C1 segment of cervical spinal cord (tissue), 14 donors: ENCODE measurements around the gene IL6R.

ENCODE experiments used
- DNase-seq, 14 donors: peaks; one replicate each; lab custom pipeline; 2025; lab: John Stamatoyannopoulos, UW

IL6R gene

GRCh38 chr1:154512760-154513159 lies 107.6 kb downstream of the IL6R start:
- DNase-seq = no peak

GRCh38 chr1:154514066-154514553 lies 109.0 kb downstream of the IL6R start:
- no peak for DNase-seq

- no peak for DNase-seq
Observed at GRCh38 chr1:154517661-154518060, 112.5 kb downstream of the IL6R start.
